ENCODE measurements around the gene FCGR3A.

Gene FCGR3A

GRCh38 chr1:161495490-161495889 lies 54.1 kb downstream of the FCGR3A start:
- no peak overlapping the region for H3K4me3 ChIP-seq (ENCODE audit: low read length)
- DNase-seq (ENCODE audit: low read depth), result no peak
- TF ChIP-seq CTCF (IDR thresholded peaks at IDR 0.05; ENCODE audit: insufficient read depth, low read depth, low read length, missing control alignments), result no peak

- H3K4me3 ChIP-seq (ENCODE audit: low read length), result no peak overlapping the region
- TF ChIP-seq CTCF (IDR thresholded peaks at IDR 0.05; ENCODE audit: insufficient read depth, low read depth, low read length, missing control alignments), result no peak
- DNase-seq (ENCODE audit: low read depth), result no peak
Observed at GRCh38 chr1:161494091-161494735, 55.4 kb downstream of the FCGR3A start.

- TF ChIP-seq CTCF (IDR thresholded peaks at IDR 0.05; ENCODE audit: insufficient read depth, low read depth, low read length, missing control alignments), result no peak
- H3K4me3 ChIP-seq (ENCODE audit: low read length), result no peak overlapping the region
- DNase-seq (ENCODE audit: low read depth), result no peak
Observed at GRCh38 chr1:161492827-161493226, 56.8 kb downstream of the FCGR3A start.

All from epithelial cell of esophagus (primary cell).